Astrocyte of the spinal cord (primary cell): ENCODE results near the gene KIZ.
A peak's percentile ranks its signal among the peaks of the same experiment; 100 is the strongest.

Experiments used
- DNase-seq: peaks from one replicate; pipeline ENCODE4 v3.0.0; 2011; ENCODE audit warnings: low read depth, low spot score
- H3K4me3 ChIP-seq: 2 replicates; pipeline ENCODE4 v1.5.1; 2011; ENCODE audit warnings: low read depth, mild to moderate bottlenecking, low read length, moderate library complexity
- in situ Hi-C: cut with HindIII; loops from 2 replicates; pipeline ENCODE4 v1.10.0; 2017; ENCODE audit warnings: low sequenced_read_pairs
- TF ChIP-seq, protein P1 (sequence below): IDR thresholded peaks from 2 replicates; pipeline ENCODE4 v1.5.1; 2012; ENCODE audit warnings: low read depth, mild to moderate bottlenecking, low read length, inconsistent platforms

Gene KIZ

DNA sequence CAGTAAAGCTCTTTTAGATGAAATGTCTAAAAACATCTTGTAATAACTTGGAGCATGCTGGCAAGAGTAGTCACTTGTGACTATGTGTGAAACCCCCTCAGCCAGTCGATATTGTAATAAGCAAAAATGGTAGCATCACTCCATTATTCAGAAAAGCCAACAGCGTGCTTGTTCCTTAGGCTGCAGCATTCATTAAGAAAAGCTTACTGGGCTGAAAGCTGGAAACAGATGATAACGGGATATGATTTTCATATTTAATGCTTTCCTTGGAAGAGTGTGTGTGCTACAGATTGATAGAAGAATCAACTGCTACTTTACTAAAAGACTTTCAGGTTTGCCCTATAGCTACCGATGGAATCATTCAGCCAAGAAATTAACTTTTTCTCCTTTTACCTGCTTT lies 20.3 kb downstream of the KIZ start:
- DNase-seq, result no peak
- no peak overlapping the region for H3K4me3 ChIP-seq
- in situ Hi-C loops, result no loop called here
- TF ChIP-seq, protein P1, sequence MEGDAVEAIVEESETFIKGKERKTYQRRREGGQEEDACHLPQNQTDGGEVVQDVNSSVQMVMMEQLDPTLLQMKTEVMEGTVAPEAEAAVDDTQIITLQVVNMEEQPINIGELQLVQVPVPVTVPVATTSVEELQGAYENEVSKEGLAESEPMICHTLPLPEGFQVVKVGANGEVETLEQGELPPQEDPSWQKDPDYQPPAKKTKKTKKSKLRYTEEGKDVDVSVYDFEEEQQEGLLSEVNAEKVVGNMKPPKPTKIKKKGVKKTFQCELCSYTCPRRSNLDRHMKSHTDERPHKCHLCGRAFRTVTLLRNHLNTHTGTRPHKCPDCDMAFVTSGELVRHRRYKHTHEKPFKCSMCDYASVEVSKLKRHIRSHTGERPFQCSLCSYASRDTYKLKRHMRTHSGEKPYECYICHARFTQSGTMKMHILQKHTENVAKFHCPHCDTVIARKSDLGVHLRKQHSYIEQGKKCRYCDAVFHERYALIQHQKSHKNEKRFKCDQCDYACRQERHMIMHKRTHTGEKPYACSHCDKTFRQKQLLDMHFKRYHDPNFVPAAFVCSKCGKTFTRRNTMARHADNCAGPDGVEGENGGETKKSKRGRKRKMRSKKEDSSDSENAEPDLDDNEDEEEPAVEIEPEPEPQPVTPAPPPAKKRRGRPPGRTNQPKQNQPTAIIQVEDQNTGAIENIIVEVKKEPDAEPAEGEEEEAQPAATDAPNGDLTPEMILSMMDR, result no peak

DNA sequence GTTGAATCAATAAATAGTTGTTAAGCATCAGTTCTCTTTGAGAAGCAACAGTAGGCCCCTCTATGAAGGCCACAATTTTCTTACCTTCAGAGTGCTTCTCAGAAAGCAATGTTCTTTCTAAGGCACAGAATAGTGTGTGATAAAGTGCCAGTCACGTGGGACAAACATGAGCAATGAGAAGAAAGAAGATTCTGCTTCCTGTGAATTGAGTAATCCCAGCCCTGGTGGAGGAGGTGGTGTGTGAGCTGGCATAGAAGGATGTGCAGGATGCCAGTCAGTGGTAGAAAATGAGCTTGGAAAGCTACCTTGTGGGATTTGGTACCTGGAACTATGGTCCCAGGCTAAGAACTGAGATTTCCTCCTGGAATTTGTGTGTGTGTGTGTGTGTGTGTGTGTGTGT lies 21.7 kb downstream of the KIZ start:
- DNase-seq, result no peak
- in situ Hi-C loops, result no loop called here

DNA sequence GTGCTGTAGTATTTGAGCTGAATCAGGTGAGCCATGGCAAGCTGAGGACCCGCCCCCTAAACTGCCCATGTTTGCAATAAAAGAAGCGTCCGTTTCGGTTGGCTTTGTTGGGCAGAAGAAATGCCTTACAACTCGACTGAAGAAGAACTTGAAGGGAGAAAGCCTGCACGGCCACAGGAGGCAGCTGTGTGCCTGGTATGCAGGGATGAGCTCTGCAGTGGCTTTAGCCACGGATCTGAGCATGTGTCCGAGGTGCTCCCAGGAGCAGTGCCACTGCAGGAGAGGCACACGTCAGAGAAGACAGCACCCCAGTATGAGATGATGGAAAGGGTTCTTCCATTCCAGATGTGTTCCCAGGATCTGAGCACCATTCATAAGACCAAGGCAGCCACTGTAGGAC lies 23.5 kb downstream of the KIZ start:
- in situ Hi-C loops, result no loop called here
- DNase-seq, result no peak
- TF ChIP-seq, protein P1, result no peak
- H3K4me3 ChIP-seq, result no peak overlapping the region

More for the DNA sequence above, 21.7 kb downstream of the KIZ start:
- no peak overlapping the region for H3K4me3 ChIP-seq
- TF ChIP-seq, protein P1, result no peak

DNA sequence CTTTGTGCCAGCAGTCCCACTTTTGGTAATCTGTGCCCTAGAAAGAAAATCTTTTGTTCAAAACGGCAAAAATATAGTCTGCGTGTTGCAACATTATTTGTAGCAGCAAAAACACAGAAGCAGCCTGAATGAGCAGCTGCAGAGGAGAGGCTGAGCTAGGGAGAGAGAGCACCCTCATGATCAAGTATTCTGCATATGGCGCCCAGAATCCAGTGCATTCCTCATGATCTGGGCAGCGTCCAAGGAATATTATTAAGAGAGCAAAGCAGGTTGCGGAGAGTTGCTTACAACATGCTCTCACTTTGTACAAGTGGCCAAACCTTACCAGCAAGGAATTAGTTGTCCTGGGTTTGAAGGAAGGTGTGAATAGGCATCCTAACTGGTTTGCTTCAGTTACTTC lies 25.9 kb downstream of the KIZ start:
- DNase-seq, result no peak
- TF ChIP-seq, protein P1, result no peak
- H3K4me3 ChIP-seq, result no peak overlapping the region
- in situ Hi-C loops, result no loop called here

DNA sequence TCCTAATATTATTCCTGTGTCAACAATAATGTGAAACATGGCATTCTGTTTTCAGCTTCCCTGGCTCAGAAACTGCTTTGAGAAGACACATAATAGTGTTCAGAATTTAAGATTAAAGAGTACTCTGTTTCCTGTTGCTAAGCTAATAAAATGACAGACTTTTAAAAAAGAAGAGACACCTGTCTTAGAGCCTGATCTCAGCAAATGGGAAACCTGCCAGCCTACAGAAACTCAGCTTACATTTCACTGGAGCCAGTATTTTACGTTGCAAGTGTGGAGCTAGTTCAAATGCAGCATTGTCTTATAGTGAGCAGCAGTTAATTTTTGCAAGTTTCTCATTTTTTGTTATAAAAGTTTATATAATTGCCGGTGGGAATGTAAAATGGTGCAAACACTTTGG lies 28.8 kb downstream of the KIZ start:
- in situ Hi-C loops, result no loop called here
- no peak overlapping the region for H3K4me3 ChIP-seq
- TF ChIP-seq, protein P1, result no peak
- DNase-seq, result no peak

DNA sequence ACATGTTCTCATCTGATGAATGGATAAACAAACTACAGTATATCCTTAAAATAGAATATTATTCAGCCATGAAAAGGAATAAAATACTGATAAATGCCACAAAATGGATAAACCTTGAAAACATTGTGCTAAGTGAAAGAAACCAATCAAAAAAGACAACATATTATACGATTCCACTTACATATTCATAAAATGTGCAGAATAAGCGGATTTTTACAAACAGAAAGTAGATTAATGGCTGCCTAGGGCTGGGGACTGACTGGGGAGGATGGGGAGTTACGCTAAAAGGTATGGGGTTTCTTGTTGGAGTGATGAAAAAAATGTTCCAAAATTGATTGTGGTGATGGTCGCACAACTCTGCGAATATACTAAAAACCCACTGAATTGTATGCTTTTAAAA lies 29.4 kb downstream of the KIZ start:
- DNase-seq, result no peak
- H3K4me3 ChIP-seq, result no peak overlapping the region
- TF ChIP-seq, protein P1, result no peak
- in situ Hi-C loops, result no loop called here

DNA sequence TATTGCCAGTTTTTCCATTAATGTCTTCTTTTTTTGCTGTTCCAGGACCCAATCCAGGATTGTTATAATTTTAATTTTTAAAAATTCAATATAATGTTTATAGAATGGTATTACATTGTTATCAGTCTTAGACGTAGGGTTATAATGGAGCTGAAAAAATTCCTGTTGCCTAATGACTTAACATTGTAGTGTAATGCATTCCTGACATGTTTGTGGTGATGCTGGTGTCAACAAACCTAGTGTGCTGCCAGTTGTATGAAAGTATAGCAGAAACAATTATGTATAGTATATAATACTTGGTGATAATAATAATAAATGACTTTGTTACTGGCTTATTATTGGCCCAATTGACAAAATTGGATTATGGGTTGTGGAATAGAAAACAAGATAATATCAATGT lies 30.4 kb downstream of the KIZ start:
- H3K4me3 ChIP-seq, result no peak overlapping the region
- in situ Hi-C loops, result no loop called here
- peak; percentile 27 for DNase-seq
- TF ChIP-seq, protein P1, result no peak
